ENCODE data around the gene OBP2A. TPM values are rescaled to one million over a fixed set of nuclear protein-coding genes. Genes with fewer than 3 reads are reported as not detected.
A peak's percentile ranks its signal among the peaks of the same experiment; 100 is the strongest.

Gene OBP2A
- total RNA-seq, 6 donors from 2014 or later = not detected

DNA sequence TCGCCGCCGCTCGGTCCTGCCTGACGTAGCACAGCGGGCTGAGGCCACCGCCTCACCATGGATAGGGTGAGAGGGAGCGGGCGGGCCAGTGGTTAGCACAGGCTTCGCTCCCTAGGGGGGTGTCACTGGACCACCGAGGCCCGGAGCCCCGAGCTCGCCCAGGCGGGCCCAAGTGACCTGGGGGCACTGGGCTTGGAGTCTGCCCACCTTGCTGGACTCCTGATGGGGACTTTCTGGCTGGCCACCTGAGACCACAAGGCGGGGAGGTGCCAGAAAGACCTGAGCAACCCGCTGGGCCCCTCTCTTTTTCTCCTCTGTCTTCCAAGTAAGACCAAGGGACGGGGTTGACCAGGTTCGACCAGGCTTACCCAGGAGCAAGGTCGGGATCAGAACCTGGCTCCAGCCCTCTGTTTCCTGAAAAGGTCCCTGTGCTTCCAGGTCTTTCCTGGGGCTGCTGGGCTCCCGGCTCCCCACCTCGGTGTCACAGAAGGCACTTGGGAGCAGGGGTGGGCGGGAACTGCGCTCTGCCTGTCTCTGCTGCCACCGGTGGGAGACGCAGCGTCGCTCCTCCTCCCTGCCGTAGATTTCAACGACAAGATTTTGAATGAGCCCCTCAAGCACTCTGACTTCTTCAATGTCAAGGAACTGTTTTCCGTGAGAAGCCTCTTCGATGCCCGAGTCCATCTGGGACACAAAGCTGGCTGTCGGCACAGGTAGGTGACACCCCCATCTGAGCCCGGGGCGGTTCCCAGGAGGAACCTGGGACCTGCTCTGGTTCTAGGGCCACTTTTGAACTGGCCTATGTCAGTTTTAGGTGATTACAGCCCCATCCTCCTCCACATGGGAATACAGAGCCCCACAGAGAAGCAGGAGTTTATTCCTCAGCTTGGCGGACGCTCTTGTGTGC lies 44.4 kb upstream of the OBP2A start:
- WGBS, 2 donors = 76 to 80% methylated on average over 20 to 23 of the region's 38 CpGs
- peak overlapping the region; percentile 80 to 87 (median 84) for H3K27ac ChIP-seq
- H3K4me3 ChIP-seq = peak overlapping the region; percentile 80 to 99 (median 88)
- H3K9me3 ChIP-seq = no peaks in the 10 kb centered on the region
- peaks cover 22 to 42% (median 27%) of the 10 kb centered on the region in 4 donors for H3K4me1 ChIP-seq
- no peaks in the 10 kb centered on the region for H3K27me3 ChIP-seq
- ATAC-seq (ENCODE audit: low FRiP score in 2 of 2) (peak in 1 of 2 donors; percentile 47), DNase-seq (peak in 1 of 2 donors; percentile 52)
- TF ChIP-seq POLR2AphosphoS5 (IDR thresholded peaks at IDR 0.05) (no peak), EP300 (IDR thresholded peaks at IDR 0.05) (no peak), POLR2A (IDR thresholded peaks at IDR 0.05) (no peak)
- TF ChIP-seq, protein P1, sequence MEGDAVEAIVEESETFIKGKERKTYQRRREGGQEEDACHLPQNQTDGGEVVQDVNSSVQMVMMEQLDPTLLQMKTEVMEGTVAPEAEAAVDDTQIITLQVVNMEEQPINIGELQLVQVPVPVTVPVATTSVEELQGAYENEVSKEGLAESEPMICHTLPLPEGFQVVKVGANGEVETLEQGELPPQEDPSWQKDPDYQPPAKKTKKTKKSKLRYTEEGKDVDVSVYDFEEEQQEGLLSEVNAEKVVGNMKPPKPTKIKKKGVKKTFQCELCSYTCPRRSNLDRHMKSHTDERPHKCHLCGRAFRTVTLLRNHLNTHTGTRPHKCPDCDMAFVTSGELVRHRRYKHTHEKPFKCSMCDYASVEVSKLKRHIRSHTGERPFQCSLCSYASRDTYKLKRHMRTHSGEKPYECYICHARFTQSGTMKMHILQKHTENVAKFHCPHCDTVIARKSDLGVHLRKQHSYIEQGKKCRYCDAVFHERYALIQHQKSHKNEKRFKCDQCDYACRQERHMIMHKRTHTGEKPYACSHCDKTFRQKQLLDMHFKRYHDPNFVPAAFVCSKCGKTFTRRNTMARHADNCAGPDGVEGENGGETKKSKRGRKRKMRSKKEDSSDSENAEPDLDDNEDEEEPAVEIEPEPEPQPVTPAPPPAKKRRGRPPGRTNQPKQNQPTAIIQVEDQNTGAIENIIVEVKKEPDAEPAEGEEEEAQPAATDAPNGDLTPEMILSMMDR (IDR thresholded peaks at IDR 0.05) = no peak
- H3K36me3 ChIP-seq = peaks cover 0 to 37% (median 26%) of the 10 kb centered on the region in 4 donors

DNA sequence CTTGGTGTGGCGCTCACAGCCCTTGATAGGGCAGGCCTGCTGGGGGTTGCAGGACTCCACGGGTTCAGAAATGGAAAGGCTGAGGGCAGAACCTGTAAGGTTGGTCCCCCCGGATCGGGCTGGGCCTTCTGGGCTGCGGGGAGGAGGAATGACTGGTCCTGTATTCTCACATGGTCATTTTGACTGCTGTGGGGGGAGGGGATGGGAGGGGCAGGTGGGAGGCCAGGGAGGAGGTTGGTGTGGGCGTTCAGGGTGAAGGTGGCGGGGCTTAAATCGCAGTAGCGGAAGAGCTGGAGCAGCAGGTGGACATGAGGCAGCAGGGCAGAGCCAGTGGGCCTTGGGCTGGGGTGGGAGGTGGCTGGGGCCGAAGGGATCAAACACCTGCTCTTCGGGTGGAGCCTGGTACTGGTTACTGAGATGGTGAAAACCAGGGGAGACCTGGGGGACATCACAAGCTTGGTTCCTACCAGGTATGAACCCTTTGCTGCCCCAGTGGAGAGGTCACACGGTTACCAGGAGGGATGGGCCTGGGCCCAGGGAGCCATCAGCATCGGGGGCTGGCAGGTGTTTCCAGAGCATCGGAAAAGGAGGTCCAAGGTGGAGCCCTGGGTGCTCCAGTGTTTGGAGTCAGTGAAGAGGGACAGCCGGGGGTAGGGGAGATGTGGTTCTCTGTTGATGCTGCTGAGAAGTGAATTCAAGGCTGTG lies 43.6 kb upstream of the OBP2A start:
- Histone ChIP-seq H3K27me3 (no peaks in the 10 kb centered on the region), H3K9me3 (no peaks in the 10 kb centered on the region), H3K27ac (no peak overlapping the region), H3K4me3 (peak overlapping the region in 2 of 4 donors; percentile 81 to 99), H3K36me3 (peaks cover 0 to 37% (median 26%) of the 10 kb centered on the region in 4 donors), H3K4me1 (peaks cover 22 to 42% (median 27%) of the 10 kb centered on the region in 4 donors)
- WGBS, 2 donors = 93 to 96% methylated on average over 13 to 15 of the region's 15 CpGs
- ATAC-seq (ENCODE audit: low FRiP score in 2 of 2) = no peak
- DNase-seq = peak in 1 of 2 donors; percentile 45
- TF ChIP-seq POLR2A (IDR thresholded peaks at IDR 0.05) (no peak), EP300 (IDR thresholded peaks at IDR 0.05) (no peak), POLR2AphosphoS5 (IDR thresholded peaks at IDR 0.05) (no peak)
- TF ChIP-seq, protein P1 (IDR thresholded peaks at IDR 0.05) = no peak

DNA sequence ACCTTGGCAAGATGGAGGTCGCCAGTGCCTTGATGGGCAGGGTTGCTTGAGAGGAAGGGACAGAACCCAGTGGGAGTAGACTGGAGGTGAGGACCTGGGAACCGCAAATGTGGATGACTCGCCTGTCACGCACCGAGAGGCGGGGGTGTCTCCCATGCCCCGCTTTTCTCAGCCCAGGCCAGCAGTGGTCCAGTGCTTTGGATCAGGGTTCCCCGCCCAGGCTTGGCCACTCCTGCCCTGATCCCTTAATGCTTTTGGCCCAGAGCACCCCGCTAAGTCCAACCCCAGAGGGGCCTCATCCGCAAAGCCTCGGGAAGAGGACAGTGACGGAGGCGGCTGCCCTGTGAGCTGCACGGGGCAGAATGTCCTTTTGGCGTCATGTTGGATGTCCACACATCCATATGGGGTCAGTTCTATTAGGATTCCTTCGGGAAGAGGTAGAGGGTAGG lies 43.0 kb upstream of the OBP2A start:
- TF ChIP-seq, protein P1 (IDR thresholded peaks at IDR 0.05) = no peak
- no peak for TF ChIP-seq EP300 (IDR thresholded peaks at IDR 0.05)
- no peak for TF ChIP-seq POLR2A (IDR thresholded peaks at IDR 0.05)
- TF ChIP-seq POLR2AphosphoS5 (IDR thresholded peaks at IDR 0.05) = no peak
- Histone ChIP-seq H3K4me3 (no peak overlapping the region), H3K36me3 (peaks cover 0 to 37% (median 26%) of the 10 kb centered on the region in 4 donors), H3K9me3 (no peaks in the 10 kb centered on the region), H3K27ac (no peak overlapping the region), H3K27me3 (no peaks in the 10 kb centered on the region), H3K4me1 (peaks cover 22 to 42% (median 27%) of the 10 kb centered on the region in 4 donors)
- no peak for ATAC-seq (ENCODE audit: low FRiP score in 2 of 2)
- 89 to 90% methylated on average over 13 to 15 of the region's 16 CpGs for WGBS, 2 donors
- peak in 1 of 2 donors; percentile 50 for DNase-seq

DNA sequence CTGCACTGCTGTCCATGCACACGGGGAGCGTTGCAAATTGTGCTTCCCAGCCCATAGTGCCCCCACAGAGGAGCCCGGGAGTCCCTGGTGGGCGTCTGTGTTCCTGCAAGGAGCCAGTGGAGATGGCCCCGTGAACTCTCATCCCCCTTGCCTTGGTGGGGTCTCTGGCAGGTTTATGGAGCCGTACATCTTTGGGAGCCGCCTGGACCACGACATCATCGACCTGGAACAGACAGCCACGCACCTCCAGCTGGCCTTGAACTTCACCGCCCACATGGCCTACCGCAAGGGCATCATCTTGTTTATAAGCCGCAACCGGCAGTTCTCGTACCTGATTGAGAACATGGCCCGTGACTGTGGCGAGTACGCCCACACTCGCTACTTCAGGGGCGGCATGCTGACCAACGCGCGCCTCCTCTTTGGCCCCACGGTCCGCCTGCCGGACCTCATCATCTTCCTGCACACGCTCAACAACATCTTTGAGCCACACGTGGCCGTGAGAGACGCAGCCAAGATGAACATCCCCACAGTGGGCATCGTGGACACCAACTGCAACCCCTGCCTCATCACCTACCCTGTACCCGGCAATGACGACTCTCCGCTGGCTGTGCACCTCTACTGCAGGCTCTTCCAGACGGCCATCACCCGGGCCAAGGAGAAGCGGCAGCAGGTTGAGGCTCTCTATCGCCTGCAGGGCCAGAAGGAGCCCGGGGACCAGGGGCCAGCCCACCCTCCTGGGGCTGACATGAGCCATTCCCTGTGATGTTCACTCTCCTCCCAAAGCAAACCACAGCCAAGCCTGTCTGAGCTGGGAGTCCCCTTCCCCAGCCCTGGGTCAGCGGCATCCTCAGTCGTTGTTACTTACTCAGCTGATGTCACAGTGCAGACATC lies 42.3 kb upstream of the OBP2A start:
- ATAC-seq (ENCODE audit: low FRiP score in 2 of 2) (no peak), DNase-seq (peak in 1 of 2 donors; percentile 69)
- peaks cover 22 to 42% (median 27%) of the 10 kb centered on the region in 4 donors for H3K4me1 ChIP-seq
- H3K4me3 ChIP-seq = no peak overlapping the region
- H3K27ac ChIP-seq = no peak overlapping the region
- 93 to 95% methylated on average over 37 to 41 of the region's 41 CpGs for WGBS, 2 donors
- TF ChIP-seq EP300 (IDR thresholded peaks at IDR 0.05) = no peak
- no peak for TF ChIP-seq POLR2A (IDR thresholded peaks at IDR 0.05)
- TF ChIP-seq, protein P1 (IDR thresholded peaks at IDR 0.05) = no peak
- no peak for TF ChIP-seq POLR2AphosphoS5 (IDR thresholded peaks at IDR 0.05)
- no peaks in the 10 kb centered on the region for H3K27me3 ChIP-seq
- H3K36me3 ChIP-seq = peaks cover 0 to 37% (median 26%) of the 10 kb centered on the region in 4 donors
- H3K9me3 ChIP-seq = no peaks in the 10 kb centered on the region
